ENCODE results near the gene SUPT4H1. TPM values are rescaled to one million over a fixed set of nuclear protein-coding genes. Genes with fewer than 3 reads are reported as not detected.

The SUPT4H1 gene
- total and polyA plus RNA-seq, 10 donors: 37.8 to 106 (median 66.6) TPM

GRCh38 chr17:58363457-58364185 lies 11.6 kb upstream of the SUPT4H1 start:
- WGBS, 5 donors: 89 to 99% (median 89%) methylated on average over 8 of the region's 8 CpGs
- H3K4me1 ChIP-seq: peaks cover 0 to 2% (median 0%) of the 10 kb centered on the region in 6 donors
- TF ChIP-seq POLR2AphosphoS5 (IDR thresholded peaks at IDR 0.05) (no peak), CTCF (IDR thresholded peaks at IDR 0.05 in 8 of 11, conservative IDR thresholded peaks at IDR 0.05 in 3 of 11) (no peak), POLR2A (IDR thresholded peaks at IDR 0.05) (no peak)
- intact Hi-C loops (cut with DNase I; ENCODE audit: low total_unique reads): no loop called here
- H3K36me3 ChIP-seq: no peaks in the 10 kb centered on the region
- H3K4me3 ChIP-seq: no peak overlapping the region
- H3K27me3 ChIP-seq (replicated peaks in 1 of 7): no peaks in the 10 kb centered on the region
- no peaks in the 10 kb centered on the region for H3K9me3 ChIP-seq
- no peak for DNase-seq
- H3K27ac ChIP-seq: no peak overlapping the region

GRCh38 chr17:58362368-58363014 lies 10.5 kb upstream of the SUPT4H1 start:
- 92 to 95% (median 93%) methylated on average over 16 of the region's 16 CpGs for WGBS, 5 donors
- H3K4me3 ChIP-seq: no peak overlapping the region
- no peaks in the 10 kb centered on the region for H3K27me3 ChIP-seq (replicated peaks in 1 of 7)
- DNase-seq: no peak
- no peaks in the 10 kb centered on the region for H3K36me3 ChIP-seq
- intact Hi-C loops (cut with DNase I; ENCODE audit: low total_unique reads): no loop called here
- TF ChIP-seq POLR2AphosphoS5 (IDR thresholded peaks at IDR 0.05): peak in 1 of 3 donors; percentile 31
- TF ChIP-seq POLR2A (IDR thresholded peaks at IDR 0.05): no peak
- no peak overlapping the region for H3K27ac ChIP-seq
- H3K9me3 ChIP-seq: no peaks in the 10 kb centered on the region
- no peaks in the 10 kb centered on the region for H3K4me1 ChIP-seq

- intact Hi-C loops (cut with DNase I; ENCODE audit: low total_unique reads): no loop called here
- 78 to 92% (median 89%) methylated on average over 3 to 5 of the region's 5 CpGs for WGBS, 5 donors
- no peaks in the 10 kb centered on the region for H3K27me3 ChIP-seq (replicated peaks in 1 of 7)
- no peak overlapping the region for H3K27ac ChIP-seq
- H3K4me1 ChIP-seq: no peaks in the 10 kb centered on the region
- no peak for TF ChIP-seq POLR2AphosphoS5 (IDR thresholded peaks at IDR 0.05)
- no peak for TF ChIP-seq POLR2A (IDR thresholded peaks at IDR 0.05)
- no peak overlapping the region for H3K4me3 ChIP-seq
- no peak for DNase-seq
- H3K9me3 ChIP-seq: no peaks in the 10 kb centered on the region
- H3K36me3 ChIP-seq: no peaks in the 10 kb centered on the region
These were observed 8.5 kb upstream of the SUPT4H1 start for GRCh38 chr17:58360296-58361063.

- no peaks in the 10 kb centered on the region for H3K9me3 ChIP-seq
- no peak for DNase-seq
- H3K27me3 ChIP-seq (replicated peaks in 1 of 7): no peaks in the 10 kb centered on the region
- no peak for TF ChIP-seq CTCF (IDR thresholded peaks at IDR 0.05 in 8 of 11, conservative IDR thresholded peaks at IDR 0.05 in 3 of 11)
- peak in 1 of 3 donors; percentile 24 for TF ChIP-seq POLR2AphosphoS5 (IDR thresholded peaks at IDR 0.05)
- H3K36me3 ChIP-seq: no peaks in the 10 kb centered on the region
- intact Hi-C loops (cut with DNase I; ENCODE audit: low total_unique reads): no loop called here
- H3K4me3 ChIP-seq: no peak overlapping the region
- H3K27ac ChIP-seq: no peak overlapping the region
- peaks cover 0 to 5% (median 1%) of the 10 kb centered on the region in 6 donors for H3K4me1 ChIP-seq
- 90 to 94% (median 93%) methylated on average over 12 to 16 of the region's 16 CpGs for WGBS, 5 donors
These were observed 6.6 kb upstream of the SUPT4H1 start for GRCh38 chr17:58358408-58359172.

Measured in spleen (tissue), 11 donors.